CD4-positive, alpha-beta T cell treated with Interleukin-17A for 4 hours (primary cell): ENCODE results near the gene ZNF174.

ENCODE experiments used
- DNase-seq: peaks from one replicate; pipeline ENCODE4 v3.0.0-alpha.2; 2020; ENCODE audit warnings: mixed read lengths

The ZNF174 gene

DNA sequence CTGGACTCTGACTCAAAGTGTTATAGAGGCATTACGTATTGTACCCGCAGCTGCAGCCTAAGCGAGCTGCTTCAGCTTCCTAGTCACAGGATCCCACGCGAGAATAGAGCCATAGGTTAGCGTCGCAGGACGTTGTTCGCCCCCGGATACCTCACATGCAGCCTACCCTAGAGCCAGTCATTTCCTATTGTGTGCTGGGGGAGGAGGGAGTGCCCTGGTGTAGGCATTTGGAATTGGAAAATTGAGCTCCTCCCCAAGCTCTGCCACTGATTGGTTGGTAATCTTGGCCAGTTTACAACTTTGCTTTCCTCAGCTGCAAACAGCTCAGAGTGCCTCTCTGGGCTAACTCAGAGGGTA, 43.0 kb downstream of the ZNF174 start:
- DNase-seq: peak; percentile 20

DNA sequence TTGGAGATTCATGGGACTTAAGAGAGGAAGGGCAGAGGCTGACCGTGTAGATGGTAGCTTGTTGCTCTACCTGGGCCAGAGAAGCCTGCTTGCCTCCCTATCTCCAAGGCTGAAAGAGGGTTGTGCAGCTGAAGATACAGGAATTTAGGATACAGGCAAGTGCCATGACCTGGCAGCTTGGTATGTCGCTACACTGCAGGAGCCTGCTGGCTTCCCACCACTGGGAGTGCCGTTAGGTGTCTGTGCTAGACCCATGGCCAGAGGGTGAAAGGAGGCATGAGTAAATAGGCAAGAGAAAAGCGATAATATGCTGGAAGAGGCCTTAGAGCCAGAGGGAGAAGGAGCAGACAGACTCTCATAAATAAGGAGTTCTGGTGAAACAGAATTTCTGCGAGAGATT, 53.1 kb downstream of the ZNF174 start:
- no peak for DNase-seq

DNA sequence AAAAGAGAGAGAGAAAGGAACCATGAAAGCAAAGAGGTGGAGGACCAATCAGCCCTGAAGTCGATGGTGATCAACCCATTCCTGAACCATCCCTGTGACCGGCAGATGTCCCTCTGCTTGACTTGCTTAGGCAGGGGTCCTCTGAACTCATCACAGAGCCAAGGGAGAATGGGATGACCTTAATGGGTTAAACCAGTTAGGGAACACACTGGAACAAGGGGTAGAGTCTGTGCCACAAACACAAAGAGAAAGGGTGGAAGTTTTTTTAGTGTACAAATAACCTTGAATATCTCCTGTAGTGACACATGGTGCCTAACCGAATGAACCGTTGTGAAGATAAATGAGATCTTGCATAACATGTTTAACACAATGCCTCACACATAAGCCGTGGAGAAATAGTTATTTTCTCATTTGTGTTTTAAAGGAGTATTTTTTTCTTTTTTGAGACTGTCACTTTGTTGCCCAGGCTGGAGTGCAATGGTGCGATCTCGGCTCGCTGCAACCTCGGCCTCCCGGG, 53.7 kb downstream of the ZNF174 start:
- no peak for DNase-seq

DNA sequence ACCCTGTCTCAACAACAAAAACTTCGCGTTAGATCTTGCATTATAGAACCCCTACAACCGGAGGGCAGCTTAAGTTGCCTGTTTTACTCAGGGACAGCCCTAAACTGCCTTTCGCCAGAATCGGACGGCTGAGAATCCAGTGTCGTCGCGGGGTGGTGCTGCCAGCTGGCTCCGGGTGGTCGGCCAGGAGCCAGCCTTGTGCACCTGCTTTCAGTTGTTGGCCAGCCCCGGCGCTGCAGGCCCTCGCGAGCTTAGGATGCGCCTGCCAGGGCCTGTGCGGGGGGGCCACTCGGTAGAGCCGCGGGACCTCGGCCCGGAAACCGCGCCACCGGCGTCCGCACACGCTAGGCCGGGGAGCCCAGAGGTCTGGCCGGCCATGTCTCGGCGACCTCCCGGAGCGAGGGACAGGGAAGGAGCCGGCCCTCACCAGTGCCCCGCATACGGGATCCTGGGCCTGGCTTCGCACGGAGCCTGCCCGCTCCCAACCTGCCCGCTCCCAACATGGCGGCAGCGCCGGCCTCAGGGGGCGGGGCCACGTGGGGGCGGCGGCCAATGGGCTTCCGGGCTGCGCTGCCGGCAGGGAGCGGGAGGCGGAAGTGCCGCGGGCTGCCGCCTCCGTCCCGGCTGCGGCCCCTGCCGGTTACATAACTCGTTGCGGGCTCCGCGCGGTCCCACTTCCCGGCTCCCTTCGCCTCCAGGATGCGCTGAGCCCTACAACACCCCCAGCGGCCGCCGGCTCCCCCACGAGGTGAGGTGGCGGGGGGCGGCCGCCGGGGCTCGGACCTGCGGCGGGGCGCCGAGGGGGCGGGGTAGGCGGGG, 56.6 kb downstream of the ZNF174 start:
- peak; percentile 92 for DNase-seq

DNA sequence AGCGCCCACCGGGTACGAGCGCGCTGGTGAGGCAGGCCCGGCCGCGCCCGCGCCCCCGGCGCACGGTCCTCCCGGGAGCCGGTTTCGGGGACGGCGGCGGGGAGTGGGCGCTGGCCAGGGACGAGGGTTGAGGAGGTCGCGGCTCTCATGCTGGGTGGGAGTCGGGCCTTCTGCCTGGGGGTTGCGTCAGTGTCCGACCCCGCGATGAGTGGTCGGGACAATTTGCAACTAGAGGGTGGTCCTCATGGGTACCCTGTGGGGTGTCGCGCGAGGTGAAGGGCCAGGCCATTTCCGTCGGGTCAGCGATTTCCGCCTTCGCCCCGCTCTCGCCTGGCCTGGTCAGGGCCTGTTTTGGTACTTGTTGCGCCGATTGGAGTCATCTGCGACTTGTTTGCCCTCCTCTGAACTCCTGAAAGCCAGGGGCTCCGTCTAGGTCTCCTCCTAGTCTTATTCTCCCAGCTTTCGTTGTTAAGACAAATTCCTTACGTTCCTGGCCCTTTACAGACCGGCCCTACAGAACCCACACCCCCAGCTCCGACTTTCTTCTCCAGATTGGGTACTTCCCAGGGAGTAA, 57.4 kb downstream of the ZNF174 start:
- DNase-seq: no peak

DNA sequence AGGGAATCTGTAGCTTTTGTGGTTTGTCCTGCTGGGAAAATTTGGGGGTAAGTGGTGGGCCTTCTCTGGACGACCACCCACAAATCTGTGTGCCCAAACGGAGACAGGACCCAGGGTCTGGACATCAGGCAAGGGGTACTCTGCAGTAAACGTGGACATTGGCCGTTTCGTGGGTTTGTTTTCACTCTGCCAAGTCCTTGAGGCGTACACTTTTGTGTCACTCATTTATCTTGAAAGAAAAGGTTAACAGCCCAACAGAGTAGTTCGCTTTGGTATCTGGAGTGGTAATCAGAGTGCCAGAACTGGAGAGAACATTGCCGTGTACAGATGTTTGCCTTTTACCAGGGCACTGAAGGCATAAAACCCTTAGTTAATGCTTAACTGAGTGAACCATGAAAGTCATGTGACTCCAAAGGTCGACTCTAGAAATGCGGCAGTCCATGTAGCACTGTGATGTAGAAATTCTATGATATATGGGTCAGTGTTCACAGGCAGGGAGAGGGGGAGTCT, 57.9 kb downstream of the ZNF174 start:
- no peak for DNase-seq
